Left renal cortex interstitium (tissue), 4 donors: Measurements from ENCODE around the gene ERBB4. TPM values are rescaled to one million over a fixed set of nuclear protein-coding genes. Genes with fewer than 3 reads are reported as not detected.

Source experiments
- DNase-seq, 4 donors: peaks; one replicate each; pipeline ENCODE4 v3.0.0-alpha.2; 2013; ENCODE audit warnings: low read depth in 4 of 4, low spot score in 2 of 4, missing footprints in 1 of 4
- polyA plus RNA-seq, 4 donors: library from polyadenylated mRNA; unstranded; fragments of 120-200 nt; gene quantifications; one replicate each; pipeline ENCODE4 v1.2.1, GENCODE V29; 2013; ENCODE audit not compliant: insufficient read length in 4 of 4

Gene ERBB4
- polyA plus RNA-seq, 4 donors = 34.7 to 59.5 (median 45.5) TPM

DNA sequence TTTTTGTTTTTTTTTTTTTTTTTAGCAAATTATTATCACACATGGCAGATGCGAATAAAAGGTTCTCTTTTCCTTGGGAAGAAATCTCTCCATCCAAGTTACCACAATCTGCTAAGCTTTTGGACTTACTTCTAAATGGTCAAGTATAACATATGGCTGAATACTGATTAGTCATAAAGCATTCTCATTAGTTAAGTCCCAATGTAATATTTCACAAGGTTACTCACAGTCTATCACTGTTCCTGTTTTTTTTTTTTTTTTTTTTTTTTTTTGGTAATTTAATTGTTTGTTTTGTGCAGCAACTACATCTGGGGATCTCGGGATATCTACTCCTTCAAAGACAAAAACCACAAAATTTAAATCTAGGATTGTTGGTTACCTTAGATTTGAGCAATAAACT is 1210.5 kb downstream of the ERBB4 start:
- DNase-seq = no peak
